ENCODE results near the gene GRID1.

GRID1 gene

GRCh38 chr10:86288695-86289576, 77.7 kb downstream of the GRID1 start:
- DNase-seq = no peak

GRCh38 chr10:86287966-86288579, 78.5 kb downstream of the GRID1 start:
- no peak for DNase-seq

GRCh38 chr10:86287110-86287793, 79.3 kb downstream of the GRID1 start:
- DNase-seq = no peak

GRCh38 chr10:86286236-86287109, 80.1 kb downstream of the GRID1 start:
- DNase-seq = no peak

GRCh38 chr10:86285136-86285790, 81.3 kb downstream of the GRID1 start:
- no peak for DNase-seq

- DNase-seq = no peak
Measured at GRCh38 chr10:86284355-86285105, 82.1 kb downstream of the GRID1 start.

- no peak for DNase-seq
Measured at GRCh38 chr10:86283466-86284287, 82.9 kb downstream of the GRID1 start.

GRCh38 chr10:86282664-86283465, 83.7 kb downstream of the GRID1 start:
- no peak for DNase-seq

GRCh38 chr10:86281396-86281795, 85.2 kb downstream of the GRID1 start:
- DNase-seq = no peak

- DNase-seq = no peak
Measured at GRCh38 chr10:86269332-86269731, 97.3 kb downstream of the GRID1 start.

GRCh38 chr10:86267286-86268195, 99.1 kb downstream of the GRID1 start:
- DNase-seq = no peak

- DNase-seq = no peak
Measured at GRCh38 chr10:86266446-86267242, 100.0 kb downstream of the GRID1 start.

- no peak for DNase-seq
Measured at GRCh38 chr10:86265895-86266259, 100.7 kb downstream of the GRID1 start.

GRCh38 chr10:86265236-86265894, 101.2 kb downstream of the GRID1 start:
- no peak for DNase-seq

GRCh38 chr10:86264481-86265231, 101.9 kb downstream of the GRID1 start:
- no peak for DNase-seq

GRCh38 chr10:86263907-86264306, 102.7 kb downstream of the GRID1 start:
- DNase-seq = no peak
